Effector CD8-positive, alpha-beta T cell (primary cell): Measurements from ENCODE around the gene CAP1.

Source experiments
- DNase-seq: peaks from one replicate; lab custom pipeline; 2025; lab: John Stamatoyannopoulos, UW

The CAP1 gene

DNA sequence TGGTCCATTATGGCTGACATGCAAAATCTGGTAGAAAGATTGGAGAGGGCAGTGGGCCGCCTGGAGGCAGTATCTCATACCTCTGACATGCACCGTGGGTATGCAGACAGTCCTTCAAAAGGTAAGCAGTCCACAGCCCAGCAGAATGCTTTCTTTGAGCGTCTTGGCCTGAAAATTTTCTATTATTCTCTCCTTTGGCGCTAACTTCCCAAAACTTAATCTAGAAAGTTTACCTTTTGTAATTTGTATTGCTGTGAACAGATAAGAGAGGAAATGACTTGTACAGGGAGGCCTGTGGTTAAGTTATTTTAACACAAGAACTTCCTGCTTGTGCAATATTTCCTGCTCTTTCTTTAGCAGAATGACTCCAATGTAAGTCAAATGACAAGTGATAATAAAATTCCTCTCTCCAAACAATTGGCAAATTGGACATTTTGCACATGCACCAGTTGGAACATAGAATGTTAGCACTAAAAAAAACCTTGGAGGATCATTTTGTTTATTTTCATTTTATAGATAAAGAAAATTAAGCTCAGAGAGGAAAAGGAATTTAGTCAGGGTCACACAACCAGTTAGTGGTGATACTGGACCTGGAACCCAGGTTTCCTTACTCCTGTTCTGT lies 18.9 kb downstream of the CAP1 start:
- DNase-seq: no peak

DNA sequence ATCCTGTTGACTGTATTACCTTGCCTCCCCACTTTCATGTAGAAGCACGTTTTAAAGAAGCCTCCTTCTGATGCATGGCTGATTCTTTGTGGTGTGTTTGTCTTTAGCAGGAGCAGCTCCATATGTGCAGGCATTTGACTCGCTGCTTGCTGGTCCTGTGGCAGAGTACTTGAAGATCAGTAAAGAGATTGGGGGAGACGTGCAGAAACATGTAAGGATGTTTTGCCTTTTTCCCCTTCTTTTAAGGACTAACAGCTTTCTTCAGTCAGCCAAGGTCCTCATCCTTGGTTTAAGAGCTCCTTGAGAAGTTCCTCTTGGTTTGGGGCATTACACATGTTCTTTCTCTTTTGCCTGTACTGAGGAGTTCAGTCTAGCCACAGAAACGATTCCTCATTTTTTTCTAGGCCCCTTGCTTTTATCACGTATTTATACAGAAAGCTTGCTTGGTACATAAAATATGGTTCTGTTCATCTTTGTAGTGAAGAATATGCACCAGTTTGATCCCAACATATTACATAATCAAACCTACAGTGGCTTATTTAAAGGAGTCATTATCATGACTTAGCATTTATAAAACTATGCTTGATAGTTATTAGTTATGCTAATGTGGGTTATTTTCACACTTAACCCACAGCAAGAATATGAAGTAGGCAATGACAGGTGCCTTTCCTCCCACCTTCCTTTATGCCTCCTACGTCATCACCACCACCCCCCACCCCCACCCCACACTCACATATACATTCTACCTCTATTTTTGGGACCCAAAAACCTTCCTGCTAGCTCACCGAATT lies 19.6 kb downstream of the CAP1 start:
- no peak for DNase-seq

DNA sequence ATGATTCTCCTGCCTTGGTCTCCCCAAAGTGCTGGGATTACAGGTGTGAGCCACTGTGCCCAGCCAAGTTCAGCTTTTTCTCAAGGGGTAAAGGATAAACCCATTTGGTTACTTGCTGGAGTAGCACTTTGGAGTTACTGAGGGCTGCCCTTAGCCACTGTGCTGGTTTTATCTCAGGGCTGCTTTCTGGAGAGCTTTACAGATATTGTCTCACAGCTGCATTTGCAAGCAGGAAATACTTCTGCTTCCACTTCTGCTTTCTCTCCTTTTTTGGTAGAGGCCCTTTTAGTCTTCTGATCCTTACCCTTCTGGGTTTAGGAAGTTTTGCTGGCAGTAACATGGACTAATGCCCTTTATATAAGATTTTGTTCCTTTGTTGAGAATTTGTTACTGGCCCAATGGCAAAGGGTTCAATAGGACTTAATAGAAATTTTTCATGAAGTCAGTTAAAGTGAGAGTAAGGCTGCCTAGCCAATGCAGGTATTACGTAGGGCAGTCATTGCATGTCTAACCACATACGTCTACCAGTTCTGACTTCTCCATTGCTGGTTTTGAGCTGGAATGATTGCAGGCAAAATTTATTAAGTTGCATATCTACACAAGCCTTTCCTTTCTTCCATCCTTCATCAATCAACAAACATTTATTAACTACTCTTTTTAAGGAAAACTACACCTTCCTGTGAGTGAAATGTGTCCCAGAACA lies 24.4 kb downstream of the CAP1 start:
- DNase-seq: no peak

DNA sequence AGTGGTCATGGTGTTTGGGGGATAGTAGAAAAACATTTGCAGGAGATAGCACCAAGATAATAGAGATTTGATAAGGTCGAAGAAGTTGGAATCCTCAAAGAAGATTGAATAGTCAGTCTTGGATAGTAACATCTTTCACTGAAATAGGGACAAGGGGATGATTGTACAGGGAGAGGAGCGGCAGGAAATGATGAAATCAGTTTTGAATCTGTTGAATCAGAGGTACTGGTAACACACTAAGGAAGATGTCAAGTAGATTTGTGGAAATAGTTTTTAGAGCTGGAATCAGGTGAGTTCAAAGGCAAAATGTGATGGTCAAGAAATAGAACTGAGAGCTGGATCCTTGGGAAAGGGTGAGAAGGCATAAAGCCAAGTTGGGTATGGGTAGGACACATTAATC lies 26.5 kb downstream of the CAP1 start:
- no peak for DNase-seq

DNA sequence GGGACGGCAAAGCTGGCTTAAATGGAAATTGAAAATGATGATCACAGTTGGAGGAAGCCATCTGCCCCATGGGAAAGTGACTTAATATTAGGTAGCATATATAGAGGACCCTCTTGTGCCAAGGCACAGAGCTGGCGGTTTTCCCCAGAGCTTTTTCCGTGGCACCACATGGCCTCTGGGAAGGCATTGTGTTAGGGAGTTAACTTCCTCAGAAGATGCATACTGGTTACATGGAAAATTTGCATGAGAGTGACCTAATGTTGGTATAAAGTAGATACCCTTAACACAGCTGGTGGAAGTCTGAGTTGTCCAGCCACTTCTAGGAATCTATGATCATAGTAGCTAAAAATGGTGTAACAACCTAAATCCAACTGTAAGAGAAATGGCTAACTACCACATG lies 27.3 kb downstream of the CAP1 start:
- DNase-seq: no peak

DNA sequence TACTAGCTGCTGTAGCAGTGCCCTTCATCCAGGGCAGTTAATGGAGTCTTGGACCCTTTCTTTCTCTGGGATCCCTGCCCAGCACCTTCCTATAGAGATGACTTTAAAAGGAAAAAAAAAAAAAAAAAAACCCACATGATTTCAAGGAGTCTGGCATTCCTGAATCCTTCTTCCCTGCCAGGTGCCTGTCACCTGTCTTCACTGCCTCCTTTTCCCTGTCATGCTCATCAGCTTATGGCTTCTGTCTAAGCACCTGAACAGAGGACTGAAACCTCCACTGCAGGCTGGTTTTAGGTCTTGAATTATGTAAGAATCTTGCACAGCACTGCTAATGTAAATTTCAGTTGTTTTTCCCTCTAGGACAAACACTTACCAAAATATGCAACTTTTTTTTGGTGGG lies 31.6 kb downstream of the CAP1 start:
- DNase-seq: no peak

DNA sequence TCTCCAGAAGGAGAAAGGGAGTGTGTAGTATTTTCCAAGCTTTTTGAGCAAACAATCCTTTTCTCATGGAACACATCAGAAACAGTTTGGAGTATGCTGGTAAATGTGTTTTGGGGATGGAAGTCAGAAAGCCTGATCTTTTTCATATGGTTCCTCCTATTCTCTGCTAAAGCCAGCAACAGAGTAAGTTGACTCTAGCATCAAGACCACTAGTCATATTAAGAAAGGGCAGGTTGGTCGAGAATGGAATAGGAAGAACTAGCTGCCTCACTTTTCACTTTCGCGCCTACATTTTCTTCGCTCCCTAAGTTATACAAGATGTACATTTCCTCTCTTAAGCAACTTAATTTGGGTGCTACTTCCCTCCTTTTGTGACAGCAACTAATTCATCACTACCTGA lies 32.5 kb downstream of the CAP1 start:
- DNase-seq: no peak

DNA sequence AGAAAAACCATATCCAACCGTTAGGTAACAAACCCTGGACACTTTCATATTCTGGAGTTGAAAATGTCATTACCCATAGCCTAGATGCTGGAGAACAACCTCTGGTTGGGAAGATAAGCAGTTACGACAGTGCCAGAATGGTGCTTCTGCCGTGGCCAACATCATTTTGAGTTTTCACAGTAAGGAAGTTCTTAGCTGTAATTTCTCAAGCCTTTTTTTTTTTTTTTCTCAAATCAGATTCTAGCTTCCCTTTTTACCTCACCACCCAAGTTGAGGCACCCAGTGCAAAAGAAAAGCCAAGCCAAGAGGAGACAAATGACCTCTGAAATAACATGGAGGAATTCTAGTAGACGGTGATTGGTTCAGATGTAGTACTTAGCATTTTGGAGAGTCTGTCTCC lies 34.7 kb downstream of the CAP1 start:
- no peak for DNase-seq

DNA sequence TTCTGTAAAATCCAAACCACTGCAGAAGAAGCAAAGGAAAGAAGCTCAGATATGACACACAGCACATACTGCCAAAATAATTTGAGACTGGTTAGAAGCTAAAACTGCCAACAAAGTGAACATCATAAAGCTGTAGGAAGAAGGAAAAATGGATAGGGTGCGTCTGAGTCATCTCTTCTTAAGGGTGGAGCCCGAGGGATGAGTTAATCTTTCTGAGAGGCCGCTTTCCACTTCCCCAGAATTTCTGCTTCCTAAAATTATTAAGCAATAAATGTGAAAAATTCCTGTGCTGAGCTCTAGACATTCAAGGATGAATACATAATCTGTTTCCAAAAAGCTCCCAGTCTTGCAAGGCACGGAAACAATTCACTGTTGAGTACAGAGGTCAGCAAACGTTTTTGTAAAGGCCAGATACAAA lies 36.4 kb downstream of the CAP1 start:
- no peak for DNase-seq

DNA sequence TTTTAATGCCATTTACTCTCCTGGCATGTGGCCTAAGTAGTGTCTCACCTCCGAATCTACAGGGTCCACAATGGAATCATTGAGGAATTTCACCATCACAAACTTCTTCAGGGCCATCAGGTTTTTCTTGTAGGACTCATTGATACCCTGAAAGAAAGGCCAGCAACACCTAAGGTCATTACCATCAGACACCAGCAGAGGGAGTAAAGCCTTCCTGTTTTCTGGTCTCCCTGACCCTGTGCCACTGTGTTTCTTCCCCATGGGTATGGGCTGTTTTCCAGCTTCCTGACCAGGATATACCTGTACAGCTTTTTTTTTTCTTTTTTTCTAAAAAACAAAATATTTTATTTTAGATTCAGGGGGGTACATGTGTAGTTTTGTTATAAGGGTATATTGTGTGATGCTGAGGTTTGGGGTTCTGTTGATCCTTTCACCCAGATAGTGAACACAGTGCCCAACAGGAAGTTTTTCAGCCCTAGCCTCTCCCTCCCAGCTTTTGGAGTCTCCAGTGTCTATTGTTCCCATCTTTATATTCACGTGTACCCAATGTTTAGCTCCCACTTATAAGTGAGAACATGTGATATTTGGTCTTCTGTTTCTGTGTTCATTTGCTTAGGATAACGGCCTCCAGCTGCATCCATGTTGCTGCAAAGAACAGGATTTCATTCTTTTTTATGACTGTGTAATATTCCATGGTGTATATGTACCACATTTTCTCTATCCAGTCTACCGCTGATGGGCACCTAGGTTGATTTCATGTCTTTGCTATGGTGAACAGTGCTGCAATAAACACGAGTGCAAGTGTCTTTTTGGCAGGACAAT lies 38.2 kb downstream of the CAP1 start:
- peak; percentile 25 for DNase-seq

DNA sequence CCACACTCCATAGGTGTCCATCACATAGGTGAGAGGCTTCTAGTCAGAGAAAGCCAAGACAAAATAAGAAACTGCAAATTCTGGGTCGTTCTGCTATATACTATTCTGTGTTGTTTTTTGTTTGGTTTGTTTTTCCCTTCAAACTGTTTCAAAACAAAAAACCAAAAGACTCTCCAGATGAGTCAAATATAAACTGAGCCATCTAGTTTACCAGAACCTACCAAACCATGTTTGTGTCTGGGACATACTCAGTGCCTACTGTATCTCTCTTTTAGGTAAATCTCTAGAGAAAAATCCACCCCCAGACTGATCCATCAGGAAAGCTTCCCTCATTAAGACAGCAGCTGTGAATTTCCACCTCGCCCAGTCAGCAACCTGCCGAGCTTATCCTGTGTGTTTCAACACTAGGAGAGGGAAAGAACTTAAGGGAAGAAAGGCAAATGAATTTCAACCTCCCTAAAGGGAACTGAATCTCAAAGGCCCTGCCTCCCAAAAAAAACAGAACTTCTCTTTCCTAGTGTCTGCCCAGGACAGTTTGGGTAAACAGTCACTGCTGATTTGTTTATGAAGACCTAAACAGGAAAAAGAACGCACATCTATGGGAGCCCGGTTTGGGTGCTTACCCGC lies 39.4 kb downstream of the CAP1 start:
- DNase-seq: no peak

DNA sequence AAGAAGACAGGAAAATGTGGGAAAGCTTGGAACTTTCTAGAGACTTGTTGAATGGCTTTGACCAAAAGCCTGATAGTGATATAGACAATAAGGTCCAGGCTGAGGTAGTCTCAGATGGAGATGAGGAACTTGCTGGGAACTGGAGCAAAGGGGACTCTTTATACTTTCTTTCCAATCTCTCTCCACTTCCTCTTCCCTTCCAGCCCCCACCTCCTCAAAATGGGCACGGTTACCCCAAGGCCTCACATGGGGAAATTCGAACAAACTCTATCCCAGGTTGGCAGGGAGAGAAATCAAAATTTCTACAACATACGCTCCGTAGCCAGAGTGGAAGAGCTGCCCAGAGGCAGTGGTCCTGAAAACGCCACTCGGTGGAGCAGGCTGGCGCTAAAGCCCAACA lies 41.3 kb downstream of the CAP1 start:
- DNase-seq: no peak

DNA sequence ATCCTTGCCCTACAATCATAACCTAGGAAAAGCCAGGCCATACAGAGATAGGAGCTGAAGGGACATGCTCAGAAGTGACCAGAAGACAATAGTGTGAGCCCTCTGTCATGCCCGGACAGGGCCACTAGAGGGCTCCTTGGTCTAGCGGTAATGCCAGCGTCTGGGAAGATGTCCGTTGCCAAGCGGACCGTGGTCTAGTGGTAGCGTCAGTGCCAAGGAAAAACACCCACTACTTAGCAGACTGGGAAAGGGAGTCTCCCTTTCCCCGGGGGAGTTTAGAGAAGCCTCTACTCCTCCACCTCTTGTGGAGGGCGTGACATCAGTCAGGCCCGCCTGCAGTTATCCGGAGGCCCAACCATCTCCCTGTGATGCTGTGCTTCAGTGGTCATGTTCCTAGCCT lies 44.2 kb downstream of the CAP1 start:
- peak; percentile 18 for DNase-seq

DNA sequence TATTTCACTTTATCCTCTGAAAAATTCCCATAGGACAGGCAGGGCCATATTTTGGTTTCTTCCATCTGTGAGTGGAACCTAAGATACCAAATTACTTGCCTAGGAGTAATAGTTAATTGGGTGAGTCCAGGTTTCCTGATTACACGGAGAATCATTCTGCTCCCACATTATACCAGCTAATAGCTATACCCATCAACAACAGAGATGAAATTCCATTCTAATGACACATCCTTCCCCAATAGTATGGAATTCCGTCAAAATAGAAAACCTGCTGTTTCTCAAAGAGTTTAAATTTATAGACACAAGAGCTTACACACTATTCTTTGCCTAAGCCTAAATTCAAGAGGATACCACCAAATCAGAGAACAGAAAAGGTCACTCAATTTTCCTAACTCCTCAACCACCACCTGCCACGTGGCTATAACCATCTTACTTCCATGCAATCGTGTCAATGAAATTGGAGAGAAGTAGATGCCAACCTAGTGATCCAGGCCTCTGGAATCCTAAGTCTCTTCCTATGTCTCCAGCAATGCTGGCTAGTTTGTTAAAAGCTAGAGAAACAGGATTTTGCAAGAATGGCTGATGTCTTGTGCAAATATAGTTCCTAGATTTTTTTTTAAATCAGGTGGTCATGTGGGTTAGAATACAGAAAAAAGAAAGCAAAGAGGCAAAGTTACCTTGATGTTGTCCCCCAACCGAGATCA lies 50.3 kb downstream of the CAP1 start:
- no peak for DNase-seq

DNA sequence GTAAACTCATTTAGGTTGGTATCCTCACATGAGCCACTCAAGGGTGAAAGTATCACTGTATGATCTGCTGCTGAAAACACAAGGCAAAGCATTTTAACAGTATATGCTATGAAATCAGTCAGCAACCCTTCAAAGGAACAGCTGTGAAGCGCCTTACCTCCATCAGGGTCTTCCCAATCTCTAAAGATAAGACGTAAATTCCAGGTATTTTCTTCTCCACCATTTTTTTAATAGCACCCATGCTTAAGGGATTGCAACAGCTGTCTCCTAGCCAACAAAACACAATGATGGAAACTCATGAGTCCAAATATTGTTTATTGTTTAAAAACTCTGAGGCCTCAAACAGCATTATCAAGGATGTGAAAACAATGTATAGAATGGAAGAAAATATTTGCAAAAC lies 51.7 kb downstream of the CAP1 start:
- no peak for DNase-seq

DNA sequence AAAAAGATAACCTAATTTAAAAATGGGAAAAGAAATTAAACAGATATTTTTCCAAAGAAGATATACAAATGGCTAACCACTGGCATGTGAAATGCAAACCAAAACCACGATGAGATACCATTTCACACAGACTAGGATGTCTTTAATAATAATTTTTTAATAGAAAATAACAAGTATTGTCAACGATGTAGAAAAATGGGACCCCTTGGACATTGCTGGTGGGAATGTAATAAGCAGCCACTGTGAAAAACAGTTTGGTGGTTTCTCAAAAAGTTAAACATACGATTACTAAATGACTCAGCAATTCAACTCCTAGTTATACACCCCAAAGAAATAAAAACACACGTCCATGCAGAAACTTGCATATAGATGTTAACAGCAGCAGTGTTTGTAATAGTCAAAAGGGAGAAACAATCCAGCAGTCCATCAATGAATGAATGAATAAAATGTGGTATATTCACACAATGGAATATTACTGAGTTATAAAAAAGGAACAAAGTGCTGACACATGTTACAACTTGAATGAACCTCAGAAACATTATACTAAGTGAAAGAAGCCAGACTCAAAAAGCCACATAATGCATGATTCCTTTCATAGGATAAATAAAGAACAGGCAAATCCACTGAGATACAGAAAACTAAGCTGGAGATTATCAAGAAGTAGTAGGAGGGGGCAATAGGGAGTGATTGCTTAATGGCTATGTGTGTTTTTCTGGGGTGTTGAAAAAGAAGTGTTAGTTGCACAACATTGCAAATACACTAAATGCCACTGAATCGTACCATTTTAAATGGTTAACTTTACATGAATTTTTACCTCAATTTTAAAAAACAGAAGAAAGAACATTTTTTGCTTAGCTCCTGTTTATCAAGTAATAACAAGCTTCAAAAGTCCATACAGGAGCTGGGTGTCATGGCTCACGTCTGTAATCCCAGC lies 52.4 kb downstream of the CAP1 start:
- DNase-seq: no peak

DNA sequence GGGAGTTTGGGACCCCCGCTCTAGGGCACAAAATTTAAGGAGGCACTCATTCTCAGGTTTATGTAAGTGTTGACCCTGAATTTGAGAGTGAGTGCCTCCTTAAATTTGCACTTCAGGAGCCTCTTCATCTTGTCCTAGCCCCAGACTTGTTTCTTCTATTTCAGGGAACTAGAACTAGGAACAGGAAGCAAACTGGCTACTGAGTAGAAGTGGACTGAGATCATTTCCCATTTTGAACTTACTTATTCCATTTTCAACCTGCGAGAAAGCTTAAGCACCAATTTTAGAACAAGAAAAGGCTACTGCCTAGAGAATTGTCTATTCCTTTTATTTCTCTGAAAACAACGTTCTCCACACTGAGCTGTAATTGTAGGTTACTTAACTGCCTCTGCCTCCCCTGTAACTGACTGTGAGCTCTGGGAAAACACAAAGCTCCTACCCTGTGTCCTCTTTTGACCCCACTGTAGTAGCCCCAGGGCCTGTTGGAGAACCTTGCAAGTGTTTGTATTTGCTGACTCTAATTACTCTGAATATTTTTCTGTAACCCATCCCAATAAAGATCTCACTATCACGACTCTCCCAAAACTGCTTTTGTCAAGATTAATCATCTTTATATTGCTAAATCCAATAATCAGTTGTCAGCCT lies 54.1 kb downstream of the CAP1 start:
- no peak for DNase-seq

DNA sequence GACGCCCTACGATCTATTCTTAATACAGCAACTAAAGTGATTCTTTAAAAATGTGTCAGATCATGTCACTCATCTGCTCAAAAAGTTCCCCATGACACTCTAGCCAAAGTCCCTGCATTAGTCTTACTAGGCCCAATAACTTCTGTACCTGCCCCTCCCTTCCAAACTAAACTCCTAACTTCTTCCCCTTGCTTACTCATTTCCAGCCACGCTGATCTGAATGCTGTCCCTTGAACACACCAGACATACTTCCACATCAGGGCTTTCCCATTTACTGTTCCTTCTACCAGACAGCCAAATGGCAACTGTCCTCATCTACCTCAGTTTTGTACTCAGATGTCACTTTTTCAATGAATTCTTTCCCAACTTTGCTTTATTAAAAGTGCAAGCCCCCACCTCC lies 55.3 kb downstream of the CAP1 start:
- no peak for DNase-seq

DNA sequence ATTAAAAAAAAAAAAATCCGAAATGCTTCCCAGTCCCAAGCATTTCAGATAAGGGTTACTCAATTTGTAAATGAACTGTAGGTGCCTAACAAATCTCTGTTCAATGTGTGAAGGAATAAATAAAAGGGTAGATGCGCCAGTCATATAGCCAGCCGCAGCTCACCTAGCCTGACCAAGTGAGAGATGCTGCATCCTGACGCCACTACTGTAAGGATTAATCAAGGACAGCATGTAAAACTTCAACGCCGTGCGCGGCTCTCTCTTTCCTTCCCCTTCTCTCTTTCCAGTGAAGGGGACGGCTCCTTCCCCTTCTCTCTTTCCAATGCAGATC lies 56.1 kb downstream of the CAP1 start:
- no peak for DNase-seq
